Liver (tissue), 9 donors: ENCODE data around the gene PPA2. TPM values are rescaled to one million over a fixed set of nuclear protein-coding genes. Genes with fewer than 3 reads are reported as not detected.

Source experiments
- DNase-seq: peaks from one replicate; pipeline ENCODE4 v3.0.0-alpha.2; 2017; ENCODE audit warnings: low spot score
- H3K27ac ChIP-seq, 2 donors: one replicate each; pipeline ENCODE4 v1.7.0; 2013; ENCODE audit warnings: inconsistent platforms in 2 of 2, low read length in 2 of 2, control low read depth in 1 of 2, low read depth in 1 of 2, mild to moderate bottlenecking in 1 of 2
- H3K27me3 ChIP-seq, 4 donors: one replicate each; pipeline versions ENCODE4 v1.6.1 to v1.7.0; 2013; ENCODE audit warnings: low read length in 3 of 4, inconsistent platforms in 1 of 4, mild to moderate bottlenecking in 1 of 4, moderate library complexity in 1 of 4; ENCODE audit not compliant: control insufficient read depth in 4 of 4, insufficient read depth in 4 of 4
- H3K36me3 ChIP-seq, 4 donors: one replicate each; pipeline versions ENCODE4 v1.6.1 to v1.7.0; 2013; ENCODE audit warnings: low read length in 3 of 4, mild to moderate bottlenecking in 3 of 4, low read depth in 1 of 4, moderate library complexity in 1 of 4; ENCODE audit not compliant: control insufficient read depth in 4 of 4, insufficient read depth in 3 of 4
- H3K4me1 ChIP-seq, 4 donors: one replicate each; pipeline versions ENCODE4 v1.6.1 to v1.7.0; 2013; ENCODE audit warnings: low read length in 3 of 4, mild to moderate bottlenecking in 3 of 4, moderate library complexity in 1 of 4; ENCODE audit not compliant: control insufficient read depth in 4 of 4, insufficient read depth in 4 of 4
- H3K4me3 ChIP-seq, 3 donors: one replicate each; pipeline versions ENCODE4 v1.6.1 to v1.7.0; 2013; ENCODE audit warnings: low read length in 3 of 3, control low read depth in 1 of 3, low read depth in 1 of 3, mild to moderate bottlenecking in 1 of 3
- H3K9ac ChIP-seq, 2 donors: one replicate each; pipeline ENCODE4 v1.7.0; 2013; ENCODE audit warnings: low read length in 2 of 2, mild to moderate bottlenecking in 2 of 2, moderate library complexity in 2 of 2, control low read depth in 1 of 2, low read depth in 1 of 2
- H3K9me3 ChIP-seq, 4 donors: one replicate each; pipeline versions ENCODE4 v1.6.1 to v1.7.0; 2013; ENCODE audit warnings: low read length in 3 of 4; ENCODE audit not compliant: control insufficient read depth in 4 of 4
- FOXA1 ChIP-seq: IDR thresholded peaks from 2 replicates; pipeline ENCODE4 v1.6.1; 2016; ENCODE audit warnings: antibody characterized with exemption
- FOXA2 ChIP-seq: IDR thresholded peaks from 2 replicates; pipeline ENCODE4 v1.6.1; 2016; ENCODE audit warnings: antibody characterized with exemption
- GABPA ChIP-seq, 2 donors: IDR thresholded peaks in 1 of 2; conservative IDR thresholded peaks in 1 of 2; 2 replicates each; pipeline ENCODE4 v1.6.1; 2016; ENCODE audit warnings: antibody characterized with exemption in 2 of 2, mild to moderate bottlenecking in 1 of 2, moderate library complexity in 1 of 2
- HNF4A ChIP-seq, 2 donors: conservative IDR thresholded peaks; 2 replicates each; pipeline ENCODE4 v1.6.1; 2016; ENCODE audit warnings: antibody characterized with exemption in 2 of 2, mild to moderate bottlenecking in 2 of 2
- HNF4G ChIP-seq: IDR thresholded peaks from 2 replicates; pipeline ENCODE4 v1.6.1; 2016; ENCODE audit warnings: antibody characterized with exemption
- JUND ChIP-seq, 2 donors: IDR thresholded peaks; 2 replicates each; pipeline ENCODE4 v1.6.1; 2016; ENCODE audit warnings: antibody characterized with exemption in 2 of 2
- NR2F2 ChIP-seq: IDR thresholded peaks from 2 replicates; pipeline ENCODE4 v1.6.1; 2016; ENCODE audit warnings: antibody characterized with exemption
- RAD21 ChIP-seq, 2 donors: IDR thresholded peaks; 2 replicates each; pipeline ENCODE4 v1.6.1; 2016; ENCODE audit warnings: antibody characterized with exemption in 2 of 2, mild to moderate bottlenecking in 2 of 2
- SP1 ChIP-seq: IDR thresholded peaks from 2 replicates; pipeline ENCODE4 v1.6.1; 2018; ENCODE audit warnings: antibody characterized with exemption, mild to moderate bottlenecking
- TAF1 ChIP-seq: conservative IDR thresholded peaks from 2 replicates; pipeline ENCODE4 v1.6.1; 2016; ENCODE audit warnings: antibody characterized with exemption, mild to moderate bottlenecking
- YY1 ChIP-seq: IDR thresholded peaks from 2 replicates; pipeline ENCODE4 v1.6.1; 2016; ENCODE audit warnings: antibody characterized with exemption, mild to moderate bottlenecking
- WGBS: extraction: QIAGEN DNeasy Blood & Tissue Kit; methylation state at CpG from one replicate; pipeline ENCODE4 v1.1.7; 2013; 5-methylcytosine and 5-hydroxymethylcytosine counted together
- polyA plus RNA-seq, 2 donors: library from polyadenylated mRNA; stranded (reverse) in 1 of 2; unstranded in 1 of 2; fragments of 200-250 nt in 1 of 2; fragments of >200 nt in 1 of 2; fragmentation: Nextera tagmentation in 1 of 2; extraction: Ambion mirVana in 1 of 2; gene quantifications; one replicate each; pipeline versions ENCODE4 v1.2.1 to v1.2.3, GENCODE V29; 2013 to 2015
- total RNA-seq, 2 donors: library from RNA; depleted of rRNA; stranded (reverse); fragments of >200 nt; gene quantifications; one replicate each; pipeline ENCODE4 v1.2.3, GENCODE V29; 2014
- TF ChIP-seq, protein P1 (sequence below): IDR thresholded peaks from 2 replicates; pipeline ENCODE4 v1.6.1; 2016; ENCODE audit warnings: antibody characterized with exemption
- TF ChIP-seq, protein P2 (sequence below): IDR thresholded peaks from 2 replicates; pipeline ENCODE4 v1.6.1; 2016; ENCODE audit warnings: antibody characterized with exemption
- TF ChIP-seq, protein P3 (sequence below): IDR thresholded peaks from 2 replicates; pipeline ENCODE4 v1.6.1; 2016; ENCODE audit warnings: antibody characterized with exemption
- TF ChIP-seq, protein P4 (sequence below): fragments of 150-350 bp; IDR thresholded peaks from 2 replicates; pipeline ENCODE4 v1.5.1; 2017; ENCODE audit warnings: improper control_type of control experiment, low read depth, low read length; ENCODE audit not compliant: missing input control
- TF ChIP-seq, protein P5 (sequence below): IDR thresholded peaks from 2 replicates; pipeline ENCODE4 v1.6.1; 2016; ENCODE audit warnings: antibody characterized with exemption, mild to moderate bottlenecking
- donor health status: healthy.
- donor health status: healthy.
- donor health status: healthy.
- donor health status: healthy.
- donor health status: healthy.

The PPA2 gene
- total and polyA plus RNA-seq, 4 donors: 48.3 to 102 (median 70.8) TPM

DNA sequence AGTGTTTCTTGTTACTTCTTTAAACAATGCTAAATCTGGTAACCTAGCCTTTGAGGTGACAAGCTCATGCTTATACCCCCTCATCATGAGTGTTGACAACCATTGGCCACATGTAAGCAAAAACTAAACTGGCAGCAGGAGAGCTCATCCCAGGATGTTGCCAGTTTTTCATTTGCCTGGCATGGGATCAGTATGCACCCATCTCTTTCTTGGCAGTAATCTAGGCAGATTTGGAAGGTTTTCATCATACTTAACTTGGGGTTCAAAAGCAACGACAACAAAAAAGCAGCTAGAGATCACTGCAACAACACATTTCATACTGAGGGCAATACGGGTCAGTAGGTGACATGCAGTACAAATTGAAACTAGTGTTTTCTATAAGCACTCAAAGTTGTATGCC is 122.0 kb downstream of the PPA2 start:
- WGBS: 62% methylated on average over 2 of the region's 2 CpGs
- no peaks in the 10 kb centered on the region for H3K9me3 ChIP-seq
- no peaks in the 10 kb centered on the region for H3K4me1 ChIP-seq
- DNase-seq: no peak
- H3K27me3 ChIP-seq: no peaks in the 10 kb centered on the region
- H3K36me3 ChIP-seq: no peaks in the 10 kb centered on the region
- no peak overlapping the region for H3K4me3 ChIP-seq
- H3K9ac ChIP-seq: no peak overlapping the region
- TF ChIP-seq, protein P1, sequence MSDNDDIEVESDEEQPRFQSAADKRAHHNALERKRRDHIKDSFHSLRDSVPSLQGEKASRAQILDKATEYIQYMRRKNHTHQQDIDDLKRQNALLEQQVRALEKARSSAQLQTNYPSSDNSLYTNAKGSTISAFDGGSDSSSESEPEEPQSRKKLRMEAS: no peak
- no peak for TF ChIP-seq YY1
- TF ChIP-seq SP1: no peak
- no peak for TF ChIP-seq RAD21 (IDR thresholded peaks at IDR 0.05)
- no peak overlapping the region for H3K27ac ChIP-seq

DNA sequence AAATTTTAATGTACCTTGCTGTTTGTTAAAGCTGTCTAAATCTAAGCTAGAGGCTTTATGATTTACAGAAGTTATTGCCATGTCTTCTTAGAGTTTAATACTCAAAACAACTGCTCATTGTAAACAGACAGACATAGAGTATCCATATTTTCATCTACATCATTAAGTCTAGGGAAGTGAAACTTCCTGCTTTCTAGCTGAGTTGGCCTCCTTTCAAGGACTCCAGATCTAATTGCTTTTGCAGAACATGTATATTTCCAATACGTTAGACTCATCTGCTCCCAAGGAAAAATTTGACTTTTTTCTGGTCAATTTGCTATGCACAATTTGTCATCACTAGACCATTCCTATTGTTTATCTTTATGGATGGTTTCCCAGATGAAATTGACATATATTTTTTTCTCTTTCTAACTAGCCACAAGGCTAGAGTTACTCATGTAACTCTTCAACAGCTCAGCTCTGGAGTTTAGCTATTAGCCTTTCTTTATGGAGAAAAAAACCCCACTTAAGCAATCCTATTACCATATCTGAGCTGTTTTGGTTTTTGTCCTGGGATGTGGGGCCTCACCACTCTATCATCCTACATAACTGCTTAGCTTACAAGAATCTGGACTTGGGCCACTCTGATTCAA is 122.9 kb downstream of the PPA2 start:
- no peak for DNase-seq
- no peaks in the 10 kb centered on the region for H3K4me1 ChIP-seq
- WGBS: 73% methylated on average over 1 of the region's 1 CpG
- no peaks in the 10 kb centered on the region for H3K36me3 ChIP-seq
- no peak overlapping the region for H3K27ac ChIP-seq
- no peak for TF ChIP-seq HNF4G
- TF ChIP-seq, protein P2, sequence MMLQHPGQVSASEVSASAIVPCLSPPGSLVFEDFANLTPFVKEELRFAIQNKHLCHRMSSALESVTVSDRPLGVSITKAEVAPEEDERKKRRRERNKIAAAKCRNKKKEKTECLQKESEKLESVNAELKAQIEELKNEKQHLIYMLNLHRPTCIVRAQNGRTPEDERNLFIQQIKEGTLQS: no peak
- TF ChIP-seq JUND (IDR thresholded peaks at IDR 0.05): no peak
- TF ChIP-seq GABPA (IDR thresholded peaks at IDR 0.05 in 1 of 2, conservative IDR thresholded peaks at IDR 0.05 in 1 of 2): no peak
- TF ChIP-seq NR2F2: no peak
- H3K4me3 ChIP-seq: no peak overlapping the region
- H3K9me3 ChIP-seq: no peaks in the 10 kb centered on the region
- no peaks in the 10 kb centered on the region for H3K27me3 ChIP-seq
- H3K9ac ChIP-seq: no peak overlapping the region

DNA sequence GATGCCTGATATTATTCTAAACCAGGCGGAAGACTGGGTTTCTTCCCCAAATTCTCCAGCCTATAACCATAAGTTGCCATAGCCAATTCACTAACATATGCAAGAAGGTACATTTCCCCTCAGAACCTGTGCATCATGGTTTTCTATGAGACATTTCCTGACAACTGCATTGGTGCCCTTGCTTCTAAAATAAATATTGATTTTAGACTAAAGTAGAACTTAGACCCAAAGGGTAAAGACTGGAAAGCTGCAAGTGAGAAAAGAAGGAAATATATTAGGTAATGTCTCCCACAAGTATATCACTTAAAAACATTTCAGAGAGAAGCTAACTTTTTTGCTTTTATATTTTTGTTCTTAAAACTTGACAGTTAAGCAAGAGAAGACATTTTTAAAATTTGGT is 125.1 kb downstream of the PPA2 start:
- TF ChIP-seq HNF4A (conservative IDR thresholded peaks at IDR 0.05) (peak; percentile 57 to 64), RAD21 (IDR thresholded peaks at IDR 0.05) (no peak)
- TF ChIP-seq, protein P3, sequence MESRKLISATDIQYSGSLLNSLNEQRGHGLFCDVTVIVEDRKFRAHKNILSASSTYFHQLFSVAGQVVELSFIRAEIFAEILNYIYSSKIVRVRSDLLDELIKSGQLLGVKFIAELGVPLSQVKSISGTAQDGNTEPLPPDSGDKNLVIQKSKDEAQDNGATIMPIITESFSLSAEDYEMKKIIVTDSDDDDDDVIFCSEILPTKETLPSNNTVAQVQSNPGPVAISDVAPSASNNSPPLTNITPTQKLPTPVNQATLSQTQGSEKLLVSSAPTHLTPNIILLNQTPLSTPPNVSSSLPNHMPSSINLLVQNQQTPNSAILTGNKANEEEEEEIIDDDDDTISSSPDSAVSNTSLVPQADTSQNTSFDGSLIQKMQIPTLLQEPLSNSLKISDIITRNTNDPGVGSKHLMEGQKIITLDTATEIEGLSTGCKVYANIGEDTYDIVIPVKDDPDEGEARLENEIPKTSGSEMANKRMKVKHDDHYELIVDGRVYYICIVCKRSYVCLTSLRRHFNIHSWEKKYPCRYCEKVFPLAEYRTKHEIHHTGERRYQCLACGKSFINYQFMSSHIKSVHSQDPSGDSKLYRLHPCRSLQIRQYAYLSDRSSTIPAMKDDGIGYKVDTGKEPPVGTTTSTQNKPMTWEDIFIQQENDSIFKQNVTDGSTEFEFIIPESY: no peak
- no peak for DNase-seq
- 95% methylated on average over 1 of the region's 1 CpG for WGBS

DNA sequence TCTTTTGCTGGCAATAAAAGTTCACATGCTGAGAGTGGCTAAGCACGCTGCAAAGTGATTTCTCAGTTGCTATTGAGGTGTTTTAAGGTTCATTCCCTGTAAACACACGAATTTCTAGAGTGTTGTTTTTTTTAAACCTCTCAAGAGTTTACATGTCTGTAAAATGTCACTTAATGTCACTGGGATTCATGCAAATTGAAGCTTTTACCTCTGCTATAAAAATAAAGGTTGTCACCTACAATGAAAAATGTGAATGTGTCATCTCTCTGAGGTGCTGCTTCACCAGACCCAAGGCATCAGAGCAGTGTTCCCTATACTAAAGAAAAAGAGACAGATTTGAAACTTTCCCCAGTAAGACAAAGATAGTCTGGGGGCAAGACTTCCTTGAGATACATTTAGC is 127.0 kb downstream of the PPA2 start:
- Histone ChIP-seq H3K4me1 (peaks cover 0 to 5% (median 2%) of the 10 kb centered on the region in 4 donors), H3K27me3 (no peaks in the 10 kb centered on the region), H3K27ac (no peak overlapping the region), H3K9me3 (no peaks in the 10 kb centered on the region), H3K36me3 (no peaks in the 10 kb centered on the region), H3K4me3 (no peak overlapping the region), H3K9ac (no peak overlapping the region)
- WGBS: 90% methylated on average over 2 of the region's 2 CpGs
- no peak for DNase-seq
- TF ChIP-seq, protein P4, sequence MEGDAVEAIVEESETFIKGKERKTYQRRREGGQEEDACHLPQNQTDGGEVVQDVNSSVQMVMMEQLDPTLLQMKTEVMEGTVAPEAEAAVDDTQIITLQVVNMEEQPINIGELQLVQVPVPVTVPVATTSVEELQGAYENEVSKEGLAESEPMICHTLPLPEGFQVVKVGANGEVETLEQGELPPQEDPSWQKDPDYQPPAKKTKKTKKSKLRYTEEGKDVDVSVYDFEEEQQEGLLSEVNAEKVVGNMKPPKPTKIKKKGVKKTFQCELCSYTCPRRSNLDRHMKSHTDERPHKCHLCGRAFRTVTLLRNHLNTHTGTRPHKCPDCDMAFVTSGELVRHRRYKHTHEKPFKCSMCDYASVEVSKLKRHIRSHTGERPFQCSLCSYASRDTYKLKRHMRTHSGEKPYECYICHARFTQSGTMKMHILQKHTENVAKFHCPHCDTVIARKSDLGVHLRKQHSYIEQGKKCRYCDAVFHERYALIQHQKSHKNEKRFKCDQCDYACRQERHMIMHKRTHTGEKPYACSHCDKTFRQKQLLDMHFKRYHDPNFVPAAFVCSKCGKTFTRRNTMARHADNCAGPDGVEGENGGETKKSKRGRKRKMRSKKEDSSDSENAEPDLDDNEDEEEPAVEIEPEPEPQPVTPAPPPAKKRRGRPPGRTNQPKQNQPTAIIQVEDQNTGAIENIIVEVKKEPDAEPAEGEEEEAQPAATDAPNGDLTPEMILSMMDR: no peak
- no peak for TF ChIP-seq RAD21 (IDR thresholded peaks at IDR 0.05)
- TF ChIP-seq FOXA1: no peak
- TF ChIP-seq, protein P5, sequence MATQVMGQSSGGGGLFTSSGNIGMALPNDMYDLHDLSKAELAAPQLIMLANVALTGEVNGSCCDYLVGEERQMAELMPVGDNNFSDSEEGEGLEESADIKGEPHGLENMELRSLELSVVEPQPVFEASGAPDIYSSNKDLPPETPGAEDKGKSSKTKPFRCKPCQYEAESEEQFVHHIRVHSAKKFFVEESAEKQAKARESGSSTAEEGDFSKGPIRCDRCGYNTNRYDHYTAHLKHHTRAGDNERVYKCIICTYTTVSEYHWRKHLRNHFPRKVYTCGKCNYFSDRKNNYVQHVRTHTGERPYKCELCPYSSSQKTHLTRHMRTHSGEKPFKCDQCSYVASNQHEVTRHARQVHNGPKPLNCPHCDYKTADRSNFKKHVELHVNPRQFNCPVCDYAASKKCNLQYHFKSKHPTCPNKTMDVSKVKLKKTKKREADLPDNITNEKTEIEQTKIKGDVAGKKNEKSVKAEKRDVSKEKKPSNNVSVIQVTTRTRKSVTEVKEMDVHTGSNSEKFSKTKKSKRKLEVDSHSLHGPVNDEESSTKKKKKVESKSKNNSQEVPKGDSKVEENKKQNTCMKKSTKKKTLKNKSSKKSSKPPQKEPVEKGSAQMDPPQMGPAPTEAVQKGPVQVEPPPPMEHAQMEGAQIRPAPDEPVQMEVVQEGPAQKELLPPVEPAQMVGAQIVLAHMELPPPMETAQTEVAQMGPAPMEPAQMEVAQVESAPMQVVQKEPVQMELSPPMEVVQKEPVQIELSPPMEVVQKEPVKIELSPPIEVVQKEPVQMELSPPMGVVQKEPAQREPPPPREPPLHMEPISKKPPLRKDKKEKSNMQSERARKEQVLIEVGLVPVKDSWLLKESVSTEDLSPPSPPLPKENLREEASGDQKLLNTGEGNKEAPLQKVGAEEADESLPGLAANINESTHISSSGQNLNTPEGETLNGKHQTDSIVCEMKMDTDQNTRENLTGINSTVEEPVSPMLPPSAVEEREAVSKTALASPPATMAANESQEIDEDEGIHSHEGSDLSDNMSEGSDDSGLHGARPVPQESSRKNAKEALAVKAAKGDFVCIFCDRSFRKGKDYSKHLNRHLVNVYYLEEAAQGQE: no peak
- no peak for TF ChIP-seq TAF1
- TF ChIP-seq HNF4A (conservative IDR thresholded peaks at IDR 0.05): no peak
- no peak for TF ChIP-seq YY1
- no peak for TF ChIP-seq JUND (IDR thresholded peaks at IDR 0.05)
- TF ChIP-seq FOXA2: no peak
- TF ChIP-seq HNF4G: no peak
- TF ChIP-seq NR2F2: no peak

More for the DNA sequence above, 125.1 kb downstream of the PPA2 start:
- Histone ChIP-seq H3K4me1 (peaks cover 0 to 5% (median 2%) of the 10 kb centered on the region in 4 donors), H3K4me3 (no peak overlapping the region), H3K36me3 (no peaks in the 10 kb centered on the region), H3K27me3 (no peaks in the 10 kb centered on the region), H3K9me3 (no peaks in the 10 kb centered on the region), H3K27ac (no peak overlapping the region), H3K9ac (no peak overlapping the region)
